Nephron (organoid): ENCODE measurements around the gene PTH1R.

Source experiments
- H3K27ac Mint-ChIP-seq, 3 experiments: 2 replicates each; pipeline ENCODE4 v1.8.0; 2020; ENCODE audit warnings: mixed read lengths in 3 of 3, mild to moderate bottlenecking in 2 of 3, moderate library complexity in 1 of 3
- H3K27me3 Mint-ChIP-seq: 2 replicates; pipeline ENCODE4 v1.8.0; 2021; ENCODE audit warnings: low read depth, mild to moderate bottlenecking, moderate library complexity, mixed read lengths
- H3K36me3 Mint-ChIP-seq: 2 replicates; pipeline ENCODE4 v1.8.0; 2020; ENCODE audit warnings: low read depth, mixed read lengths
- H3K4me1 Mint-ChIP-seq: 2 replicates; pipeline ENCODE4 v1.8.0; 2020; ENCODE audit warnings: mixed read lengths
- H3K4me3 Mint-ChIP-seq, 3 experiments: 2 replicates each; pipeline ENCODE4 v1.8.0; 2020; ENCODE audit warnings: mild to moderate bottlenecking in 3 of 3, mixed read lengths in 3 of 3, moderate library complexity in 2 of 3
- H3K9me3 Mint-ChIP-seq: 2 replicates; pipeline ENCODE4 v1.8.0; 2020; ENCODE audit warnings: mixed read lengths
- CTCF ChIP-seq, 3 experiments: fragments of 200-600 bp; sonication (generic); IDR thresholded peaks; one replicate each; pipeline ENCODE4 v1.5.0; 2021; ENCODE audit warnings: antibody characterized with exemption in 3 of 3; ENCODE audit not compliant: unreplicated experiment in 3 of 3

Gene PTH1R

DNA sequence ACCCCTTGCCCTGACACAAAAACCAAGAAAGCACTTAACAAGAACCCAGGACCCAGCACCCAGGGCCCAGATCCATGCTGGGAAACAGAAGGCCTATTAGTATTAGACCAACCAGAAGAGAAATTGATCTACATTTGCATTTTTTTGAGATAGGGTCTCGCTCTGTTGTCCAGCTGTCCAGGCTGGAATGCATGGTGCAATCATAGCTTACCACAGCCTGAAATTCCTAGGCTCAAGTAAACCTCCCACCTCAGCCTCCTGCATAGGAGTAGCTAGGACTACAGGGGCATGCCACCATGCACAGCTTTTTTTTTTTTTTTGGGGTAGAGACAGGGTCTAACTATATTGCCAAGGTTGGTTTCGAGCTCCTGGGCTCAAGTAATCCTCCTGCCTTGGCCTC, 72.7 kb downstream of the PTH1R start:
- Mint-ChIP-seq H3K4me1 (peaks cover 62% of the 10 kb centered on the region), H3K27ac (peak overlapping the region in 1 of 3 experiments; percentile 49), H3K4me3 (no peak overlapping the region), H3K27me3 (no peaks in the 10 kb centered on the region), H3K36me3 (peaks cover 28% of the 10 kb centered on the region), H3K9me3 (no peaks in the 10 kb centered on the region)
- no peak for TF ChIP-seq CTCF (IDR thresholded peaks at IDR 0.05; ENCODE audit: unreplicated experiment in 3 of 3)

GRCh38 chr3:46950650-46951241, 73.2 kb downstream of the PTH1R start:
- Mint-ChIP-seq H3K9me3 (no peaks in the 10 kb centered on the region), H3K4me3 (no peak overlapping the region), H3K4me1 (peaks cover 62% of the 10 kb centered on the region), H3K27ac (peak overlapping the region in 1 of 3 experiments; percentile 61), H3K36me3 (peaks cover 27% of the 10 kb centered on the region), H3K27me3 (no peaks in the 10 kb centered on the region)
- TF ChIP-seq CTCF (IDR thresholded peaks at IDR 0.05; ENCODE audit: unreplicated experiment in 3 of 3), result no peak

- Mint-ChIP-seq H3K27ac (peak overlapping the region in 1 of 3 experiments; percentile 10), H3K36me3 (peaks cover 9% of the 10 kb centered on the region), H3K27me3 (no peaks in the 10 kb centered on the region), H3K4me1 (peaks cover 46% of the 10 kb centered on the region), H3K9me3 (no peaks in the 10 kb centered on the region), H3K4me3 (no peak overlapping the region)
- no peak for TF ChIP-seq CTCF (IDR thresholded peaks at IDR 0.05; ENCODE audit: unreplicated experiment in 3 of 3)
Observed at GRCh38 chr3:46952813-46953212, 75.3 kb downstream of the PTH1R start.
